Large intestine (tissue), 3 donors: ENCODE results near the gene IFNE. TPM values are rescaled to one million over a fixed set of nuclear protein-coding genes. Genes with fewer than 3 reads are reported as not detected.

Source experiments
- DNase-seq, 2 donors: peaks; one replicate each; pipeline versions ENCODE4 v3.0.0 to v3.0.0-alpha.2; 2013
- H3K27ac ChIP-seq: one replicate; pipeline ENCODE4 v1.5.1; 2013; ENCODE audit warnings: low read length
- H3K27me3 ChIP-seq: 2 replicates; pipeline ENCODE4 v1.6.1; 2013; ENCODE audit warnings: low read length; ENCODE audit not compliant: control insufficient read depth, insufficient read depth
- H3K36me3 ChIP-seq: 2 replicates; pipeline ENCODE4 v1.6.1; 2013; ENCODE audit warnings: low read length; ENCODE audit not compliant: control insufficient read depth, insufficient read depth
- H3K4me1 ChIP-seq: one replicate; pipeline ENCODE4 v1.6.1; 2013; ENCODE audit warnings: low read length; ENCODE audit not compliant: control insufficient read depth, insufficient read depth
- H3K4me3 ChIP-seq: one replicate; pipeline ENCODE4 v1.5.1; 2013; ENCODE audit warnings: low read length
- H3K9me3 ChIP-seq: one replicate; pipeline ENCODE4 v1.6.1; 2013; ENCODE audit warnings: mild to moderate bottlenecking, low read depth, low read length, moderate library complexity; ENCODE audit not compliant: control insufficient read depth
- WGBS: methylation state at CpG from one replicate; pipeline ENCODE4 v1.1.5; 2013; ENCODE audit warnings: low lambda C conversion rate; ENCODE audit not compliant: insufficient coverage; 5-methylcytosine and 5-hydroxymethylcytosine counted together
- polyA plus RNA-seq: library from polyadenylated mRNA; unstranded; fragments of 120-200 nt; gene quantifications from one replicate; pipeline ENCODE4 v1.2.1, GENCODE V29; 2013

The IFNE gene
- polyA plus RNA-seq, 1 donor, result 1.8 TPM

- Histone ChIP-seq H3K27me3 (no peaks in the 10 kb centered on the region), H3K27ac (no peak overlapping the region), H3K4me1 (no peaks in the 10 kb centered on the region), H3K4me3 (no peak overlapping the region), H3K36me3 (no peaks in the 10 kb centered on the region), H3K9me3 (no peaks in the 10 kb centered on the region)
- WGBS, result no CpG with 5 or more reads among the region's 5 CpGs
- peak; percentile 25 to 36 for DNase-seq
These were observed 17.8 kb upstream of the IFNE start for GRCh38 chr9:21499912-21500311.

- Histone ChIP-seq H3K27me3 (no peaks in the 10 kb centered on the region), H3K4me1 (no peaks in the 10 kb centered on the region), H3K9me3 (no peaks in the 10 kb centered on the region), H3K36me3 (no peaks in the 10 kb centered on the region), H3K4me3 (no peak overlapping the region), H3K27ac (no peak overlapping the region)
- no CpG with 5 or more reads among the region's 1 CpG for WGBS
- DNase-seq, result no peak
These were observed 9.6 kb upstream of the IFNE start for GRCh38 chr9:21491756-21492155.

GRCh38 chr9:21481470-21482056, 550 bp downstream of the IFNE start:
- DNase-seq, result no peak
- Histone ChIP-seq H3K27me3 (no peaks in the 10 kb centered on the region), H3K9me3 (no peaks in the 10 kb centered on the region), H3K4me1 (no peaks in the 10 kb centered on the region), H3K27ac (no peak overlapping the region), H3K36me3 (no peaks in the 10 kb centered on the region), H3K4me3 (no peak overlapping the region)
- WGBS, result 83% methylated on average over 1 of the region's 1 CpG

GRCh38 chr9:21479152-21479702, 2.9 kb downstream of the IFNE start:
- no peak for DNase-seq
- Histone ChIP-seq H3K36me3 (no peaks in the 10 kb centered on the region), H3K27ac (no peak overlapping the region), H3K27me3 (no peaks in the 10 kb centered on the region), H3K9me3 (no peaks in the 10 kb centered on the region), H3K4me1 (no peaks in the 10 kb centered on the region), H3K4me3 (no peak overlapping the region)
- WGBS, result 91% methylated on average over 4 of the region's 8 CpGs

- WGBS, result no CpG with 5 or more reads among the region's 2 CpGs
- no peaks in the 10 kb centered on the region for H3K4me1 ChIP-seq
These were observed 4.6 kb downstream of the IFNE start for GRCh38 chr9:21477466-21477865.

GRCh38 chr9:21473236-21473635, 8.9 kb downstream of the IFNE start:
- Histone ChIP-seq H3K27me3 (no peaks in the 10 kb centered on the region), H3K36me3 (no peaks in the 10 kb centered on the region), H3K4me1 (no peaks in the 10 kb centered on the region), H3K9me3 (no peaks in the 10 kb centered on the region), H3K27ac (no peak overlapping the region), H3K4me3 (no peak overlapping the region)
- no peak for DNase-seq
- 33% methylated on average over 1 of the region's 3 CpGs for WGBS

More at GRCh38 chr9:21477466-21477865, 4.6 kb downstream of the IFNE start:
- Histone ChIP-seq H3K36me3 (no peaks in the 10 kb centered on the region), H3K4me3 (no peak overlapping the region), H3K27me3 (no peaks in the 10 kb centered on the region), H3K27ac (no peak overlapping the region), H3K9me3 (no peaks in the 10 kb centered on the region)
- DNase-seq, result no peak

GRCh38 chr9:21470126-21470525, 12.0 kb downstream of the IFNE start:
- DNase-seq, result no peak
- no peaks in the 10 kb centered on the region for H3K9me3 ChIP-seq
- no peaks in the 10 kb centered on the region for H3K27me3 ChIP-seq
- no peak overlapping the region for H3K27ac ChIP-seq
- no peak overlapping the region for H3K4me3 ChIP-seq
- H3K4me1 ChIP-seq, result no peaks in the 10 kb centered on the region
- no peaks in the 10 kb centered on the region for H3K36me3 ChIP-seq
- WGBS, result 100% methylated on average over 1 of the region's 5 CpGs

GRCh38 chr9:21465859-21466518, 16.1 kb downstream of the IFNE start:
- H3K4me3 ChIP-seq, result no peak overlapping the region

GRCh38 chr9:21465138-21465537, 17.0 kb downstream of the IFNE start:
- DNase-seq, result no peak
- Histone ChIP-seq H3K9me3 (no peaks in the 10 kb centered on the region), H3K36me3 (no peaks in the 10 kb centered on the region), H3K4me3 (no peak overlapping the region), H3K27me3 (no peaks in the 10 kb centered on the region), H3K27ac (no peak overlapping the region), H3K4me1 (no peaks in the 10 kb centered on the region)
- no CpG with 5 or more reads among the region's 5 CpGs for WGBS

More at GRCh38 chr9:21465859-21466518, 16.1 kb downstream of the IFNE start:
- H3K27me3 ChIP-seq, result no peaks in the 10 kb centered on the region
- no peaks in the 10 kb centered on the region for H3K4me1 ChIP-seq
- no peaks in the 10 kb centered on the region for H3K36me3 ChIP-seq
- no peaks in the 10 kb centered on the region for H3K9me3 ChIP-seq
- no peak overlapping the region for H3K27ac ChIP-seq
- peak; percentile 43 to 48 for DNase-seq

- WGBS, result no CpG with 5 or more reads among the region's 1 CpG
- no peaks in the 10 kb centered on the region for H3K9me3 ChIP-seq
- H3K4me3 ChIP-seq, result no peak overlapping the region
- no peaks in the 10 kb centered on the region for H3K27me3 ChIP-seq
- H3K4me1 ChIP-seq, result no peaks in the 10 kb centered on the region
- no peak overlapping the region for H3K27ac ChIP-seq
- H3K36me3 ChIP-seq, result no peaks in the 10 kb centered on the region
- DNase-seq, result no peak
These were observed 20.7 kb downstream of the IFNE start for GRCh38 chr9:21461377-21461776.

- Histone ChIP-seq H3K27ac (no peak overlapping the region), H3K4me1 (no peaks in the 10 kb centered on the region), H3K9me3 (no peaks in the 10 kb centered on the region), H3K4me3 (no peak overlapping the region), H3K36me3 (no peaks in the 10 kb centered on the region), H3K27me3 (no peaks in the 10 kb centered on the region)
- no peak for DNase-seq
These were observed 26.8 kb downstream of the IFNE start for GRCh38 chr9:21455320-21455719.
